ENCODE results near the gene TSSC4.

DNA sequence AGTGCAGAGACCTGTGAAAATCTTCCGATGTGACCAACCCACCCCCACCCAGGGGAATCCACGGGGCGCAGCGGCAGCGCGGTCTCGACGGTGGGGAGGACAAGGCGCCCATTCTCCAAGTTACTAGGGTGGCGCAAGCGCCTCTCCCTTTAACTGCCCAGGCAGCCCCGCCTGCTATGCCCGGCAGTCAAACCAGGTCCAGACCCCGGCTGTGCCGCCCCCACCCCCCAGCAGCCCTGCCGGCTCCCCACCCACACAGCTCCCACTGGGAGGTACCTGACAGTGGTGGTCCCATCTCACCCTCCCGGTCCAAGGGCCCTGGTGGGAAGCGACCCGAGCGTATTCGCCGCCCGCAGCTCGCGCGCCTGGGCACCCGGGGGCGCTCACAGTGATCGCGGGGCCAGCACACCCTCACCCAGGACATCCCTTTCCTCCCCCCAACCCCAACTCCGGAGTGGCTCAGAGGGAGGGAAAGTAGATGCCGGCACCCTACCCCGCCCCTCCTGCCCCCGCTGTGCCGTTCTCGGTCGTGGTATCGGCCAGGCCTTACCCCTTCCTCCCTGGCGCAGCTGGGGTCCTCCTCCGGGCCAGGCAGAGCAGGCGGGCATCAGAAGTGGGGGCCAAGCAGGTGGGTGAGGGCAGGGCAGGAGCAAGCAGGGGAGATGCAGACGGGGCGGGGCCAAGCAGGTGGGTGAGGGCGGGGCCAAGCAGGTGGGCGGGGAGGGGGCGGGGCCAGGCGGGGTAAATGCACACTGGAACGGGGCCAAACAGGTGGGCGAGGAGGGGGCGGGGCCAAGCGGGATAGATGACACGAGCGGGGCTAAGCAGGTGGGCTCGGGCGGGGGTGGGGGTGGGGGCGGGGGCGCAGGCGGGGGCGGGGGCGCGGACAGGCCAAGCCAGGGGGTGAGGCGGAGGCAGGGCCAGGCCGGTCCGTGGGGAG is 43.6 kb downstream of the TSSC4 start, which contains the start of gene TRPM5:
- TF ChIP-seq, protein P1, sequence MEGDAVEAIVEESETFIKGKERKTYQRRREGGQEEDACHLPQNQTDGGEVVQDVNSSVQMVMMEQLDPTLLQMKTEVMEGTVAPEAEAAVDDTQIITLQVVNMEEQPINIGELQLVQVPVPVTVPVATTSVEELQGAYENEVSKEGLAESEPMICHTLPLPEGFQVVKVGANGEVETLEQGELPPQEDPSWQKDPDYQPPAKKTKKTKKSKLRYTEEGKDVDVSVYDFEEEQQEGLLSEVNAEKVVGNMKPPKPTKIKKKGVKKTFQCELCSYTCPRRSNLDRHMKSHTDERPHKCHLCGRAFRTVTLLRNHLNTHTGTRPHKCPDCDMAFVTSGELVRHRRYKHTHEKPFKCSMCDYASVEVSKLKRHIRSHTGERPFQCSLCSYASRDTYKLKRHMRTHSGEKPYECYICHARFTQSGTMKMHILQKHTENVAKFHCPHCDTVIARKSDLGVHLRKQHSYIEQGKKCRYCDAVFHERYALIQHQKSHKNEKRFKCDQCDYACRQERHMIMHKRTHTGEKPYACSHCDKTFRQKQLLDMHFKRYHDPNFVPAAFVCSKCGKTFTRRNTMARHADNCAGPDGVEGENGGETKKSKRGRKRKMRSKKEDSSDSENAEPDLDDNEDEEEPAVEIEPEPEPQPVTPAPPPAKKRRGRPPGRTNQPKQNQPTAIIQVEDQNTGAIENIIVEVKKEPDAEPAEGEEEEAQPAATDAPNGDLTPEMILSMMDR (IDR thresholded peaks at IDR 0.05), result no peak
- TF ChIP-seq POLR2A (IDR thresholded peaks at IDR 0.05), result no peak
- TF ChIP-seq EP300 (IDR thresholded peaks at IDR 0.05), result no peak
- TF ChIP-seq POLR2AphosphoS5 (IDR thresholded peaks at IDR 0.05), result no peak

Measured in stomach (tissue), 4 donors.